Epithelial cell of prostate (primary cell): ENCODE data around the gene TARS3.

Source experiments
- DNase-seq: peaks from one replicate; pipeline ENCODE4 v3.0.0-alpha.2; 2011; ENCODE audit warnings: low read depth, low spot score
- H3K27ac ChIP-seq: fragments of 450-650 bp; 2 replicates; pipeline ENCODE4 v1.5.1; 2017; ENCODE audit warnings: mild to moderate bottlenecking

TARS3 gene

GRCh38 chr15:101611007-101611406 lies 113.3 kb downstream of the TARS3 start:
- H3K27ac ChIP-seq: no peak overlapping the region
- no peak for DNase-seq

DNA sequence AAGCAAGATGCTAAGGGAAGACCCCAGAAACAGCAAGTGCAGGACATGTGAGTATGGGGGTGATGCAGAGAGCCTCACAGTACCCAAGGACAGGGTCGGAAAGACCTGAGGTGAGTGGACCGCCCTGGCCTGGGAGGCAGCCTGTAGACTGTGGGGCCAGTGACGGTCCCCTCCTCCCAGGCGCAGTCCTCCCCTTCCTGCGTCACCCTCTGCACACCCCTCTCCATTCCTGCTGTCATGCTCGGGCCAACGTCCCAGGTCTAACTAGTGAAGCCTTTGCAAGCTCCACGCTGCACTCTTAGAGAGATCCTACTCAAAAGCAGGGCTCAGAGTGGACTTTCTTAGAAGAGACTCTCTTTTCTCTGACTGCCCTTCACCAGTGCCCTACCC lies 113.7 kb downstream of the TARS3 start:
- no peak for DNase-seq
- H3K27ac ChIP-seq: no peak overlapping the region

GRCh38 chr15:101609742-101610610 lies 114.3 kb downstream of the TARS3 start:
- H3K27ac ChIP-seq: no peak overlapping the region

GRCh38 chr15:101608201-101608600 lies 116.1 kb downstream of the TARS3 start:
- DNase-seq: no peak
- no peak overlapping the region for H3K27ac ChIP-seq

More at GRCh38 chr15:101609742-101610610, 114.3 kb downstream of the TARS3 start:
- DNase-seq: no peak

- DNase-seq: no peak
Observed at GRCh38 chr15:101607108-101607507, 117.2 kb downstream of the TARS3 start.

GRCh38 chr15:101604124-101604874 lies 120.0 kb downstream of the TARS3 start:
- no peak for DNase-seq
- H3K27ac ChIP-seq: no peak overlapping the region

More at GRCh38 chr15:101607108-101607507, 117.2 kb downstream of the TARS3 start:
- no peak overlapping the region for H3K27ac ChIP-seq
